Measurements from ENCODE around the gene CNOT2.
"Not testable (repeated sequence)": the region's sequence is repeated elsewhere in the genome, so short reads cannot be mapped to it uniquely, and the experiment has no call there.

CNOT2 gene

DNA sequence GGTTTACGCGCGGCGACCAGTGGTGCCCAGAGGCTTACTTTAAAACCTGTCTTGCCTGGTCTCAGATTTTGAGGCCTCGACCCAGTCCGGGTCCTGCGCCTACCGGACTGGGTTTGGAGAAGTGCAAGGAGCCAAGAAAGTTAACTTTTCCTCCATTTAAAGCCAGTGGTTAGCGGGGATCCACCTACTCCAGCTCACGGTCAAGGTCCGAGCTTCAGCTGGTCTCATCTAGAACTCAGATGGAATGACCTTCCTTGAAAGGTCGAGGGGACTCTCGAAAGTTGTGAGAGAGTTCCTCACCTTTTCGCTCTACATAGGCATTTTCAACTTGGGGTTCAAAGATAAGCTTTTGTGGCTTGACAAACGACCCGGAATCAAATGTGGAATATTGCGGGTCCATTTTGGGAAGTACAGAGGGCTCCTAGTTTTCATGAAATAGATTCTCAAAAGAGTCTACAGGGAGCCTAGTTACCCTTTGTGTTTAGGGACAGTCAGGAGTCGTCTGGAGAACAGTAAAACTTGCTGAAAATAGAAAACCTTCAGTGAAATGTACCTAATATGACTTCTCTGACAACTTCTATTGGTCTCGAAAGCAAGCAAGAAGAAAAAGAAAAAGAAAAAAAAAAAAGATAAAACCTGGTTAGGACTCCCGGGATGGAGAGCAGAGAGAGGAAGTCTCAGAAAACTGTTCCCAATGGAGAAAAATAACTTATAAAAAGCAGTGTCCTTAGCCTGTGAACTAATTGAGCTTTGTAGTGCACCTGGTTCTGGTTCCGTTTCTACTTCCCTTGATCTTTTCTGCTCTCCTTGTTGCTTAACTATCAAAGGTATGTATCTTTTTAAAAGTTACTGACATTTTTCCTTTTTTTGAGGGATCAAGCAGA is 124.3 kb downstream of the CNOT2 start:
- no peak for DNase-seq

DNA sequence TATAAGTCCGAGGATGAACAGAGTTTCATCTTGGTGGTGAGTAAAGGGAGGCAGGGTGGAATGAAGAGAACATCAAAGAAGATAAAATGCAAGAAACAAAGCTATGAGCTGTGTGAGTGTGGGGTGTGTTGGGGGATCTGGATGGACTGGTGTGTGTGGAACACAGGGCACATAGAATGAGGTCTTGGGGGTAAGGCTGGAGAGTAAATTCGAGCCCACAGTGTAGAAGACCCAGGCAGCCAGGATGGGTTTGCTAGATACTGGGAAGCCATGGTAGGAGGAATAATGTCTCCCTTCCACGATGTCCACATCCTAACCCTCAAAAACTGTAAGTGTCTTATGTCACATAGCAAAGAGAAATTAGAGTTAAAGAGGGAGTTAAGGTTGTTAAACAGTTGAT is 129.6 kb downstream of the CNOT2 start:
- DNase-seq, result no peak

DNA sequence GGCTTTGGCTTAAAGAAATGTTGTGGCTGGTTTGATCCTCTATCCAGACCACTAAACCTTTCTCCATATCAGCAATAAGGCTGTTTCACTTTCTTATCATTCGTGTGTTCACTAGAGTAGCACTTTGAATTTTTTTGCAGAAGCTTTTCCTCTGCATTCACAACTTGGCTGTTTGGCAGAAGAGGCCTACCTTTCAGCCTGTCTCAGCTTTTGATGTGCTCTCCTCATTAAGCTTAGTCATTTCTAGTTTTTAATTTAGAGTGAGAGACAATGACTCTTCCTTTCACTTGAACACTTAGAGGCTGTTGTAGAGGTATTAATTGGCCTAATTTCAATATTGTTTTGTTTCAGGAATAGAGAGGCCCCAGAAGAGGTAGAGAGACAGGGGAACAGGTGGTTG is 136.6 kb downstream of the CNOT2 start:
- DNase-seq, result peak; percentile 63

DNA sequence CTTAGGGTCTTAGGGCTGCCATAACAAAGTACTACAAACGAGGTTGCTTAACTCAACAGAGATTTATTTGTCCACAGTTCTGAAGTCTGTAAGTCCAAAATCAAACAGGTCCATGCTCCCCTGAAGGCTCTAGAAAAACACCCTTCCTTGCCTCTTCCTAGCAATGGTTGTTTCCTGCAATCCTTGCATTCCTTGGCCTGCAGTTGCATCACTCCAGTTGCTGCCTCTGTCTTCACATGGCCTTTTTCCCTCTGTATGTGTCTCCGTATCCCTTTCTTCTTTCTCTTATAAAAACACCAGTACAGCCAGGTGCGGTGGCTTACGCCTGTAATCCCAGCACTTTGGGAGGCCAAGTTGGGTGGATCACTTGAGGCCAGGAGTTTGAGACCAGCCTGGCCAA is 140.3 kb downstream of the CNOT2 start:
- DNase-seq, result no peak

DNA sequence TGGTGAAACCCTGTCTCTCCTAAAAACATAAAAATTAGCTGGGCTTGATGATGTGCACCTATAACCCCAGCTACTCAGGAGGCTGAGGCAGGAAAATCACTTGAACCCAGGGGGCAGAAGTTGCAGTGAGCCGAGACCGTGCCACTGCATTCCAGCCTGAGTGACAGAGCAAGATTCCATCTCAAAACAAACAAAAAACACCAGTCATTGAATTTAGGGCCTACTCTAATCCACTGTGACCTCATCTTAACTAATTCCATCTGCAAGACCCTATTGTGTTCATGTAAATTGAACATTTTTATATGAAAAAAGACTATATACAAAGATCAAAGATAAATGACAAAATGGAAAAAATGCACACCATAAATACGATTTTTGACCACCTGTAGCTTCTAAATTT is 140.7 kb downstream of the CNOT2 start:
- DNase-seq, result no peak

DNA sequence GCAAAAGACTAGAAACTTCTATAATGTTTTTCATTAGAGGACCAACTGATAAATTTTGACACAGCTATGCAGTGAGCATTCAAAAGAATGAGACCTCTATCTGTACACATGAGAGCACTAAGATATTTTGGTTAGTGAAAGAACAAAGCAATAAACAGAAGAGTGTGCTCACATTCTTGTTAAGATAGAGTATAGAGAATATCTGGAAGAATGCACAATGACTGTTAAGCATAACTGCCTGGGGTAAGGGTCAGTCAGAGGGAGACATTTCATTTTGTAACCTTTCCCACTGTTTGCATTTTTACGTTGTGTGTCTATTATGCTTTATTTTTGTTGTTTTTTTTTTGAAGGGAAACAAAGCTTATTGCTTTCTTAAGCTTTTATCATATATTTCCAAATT is 143.5 kb downstream of the CNOT2 start:
- no peak for DNase-seq

DNA sequence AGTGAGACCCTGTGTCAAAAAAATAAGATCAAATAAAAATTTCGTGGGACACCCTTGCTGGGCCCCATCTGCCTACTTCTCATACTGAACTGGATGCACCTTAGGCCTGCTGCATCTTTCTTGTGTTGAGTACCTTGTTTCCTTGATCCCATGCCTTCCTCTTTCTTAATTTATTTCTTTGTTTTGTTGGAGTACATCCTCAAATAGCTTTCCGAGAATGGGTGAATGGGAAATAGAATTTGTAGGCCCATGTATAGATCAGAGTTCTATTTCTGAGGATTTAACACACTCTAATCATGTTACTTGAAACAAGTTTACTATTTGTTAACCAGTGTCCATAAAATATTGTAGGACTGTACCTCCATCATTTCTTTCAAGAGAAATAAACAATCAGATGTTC is 146.4 kb downstream of the CNOT2 start:
- DNase-seq, result no peak

DNA sequence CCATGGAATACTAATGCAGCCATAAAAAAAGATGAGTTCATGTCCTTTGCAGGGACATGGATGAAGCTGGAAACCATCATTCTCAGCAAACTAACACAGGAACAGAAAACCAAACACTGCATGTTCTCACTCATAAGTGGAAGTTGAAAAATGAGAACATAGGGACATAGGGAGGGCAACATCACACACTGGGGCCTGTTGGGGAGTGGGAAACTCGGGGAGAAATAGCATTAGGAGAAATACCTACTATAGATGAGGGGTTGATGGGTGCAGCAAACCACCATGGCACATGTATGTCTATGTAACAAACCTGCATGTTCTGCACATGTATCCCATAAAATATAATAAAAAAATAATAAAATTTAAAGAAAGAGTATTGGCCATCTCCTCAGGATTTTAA is 149.4 kb downstream of the CNOT2 start:
- not testable (repeated sequence) for DNase-seq

DNA sequence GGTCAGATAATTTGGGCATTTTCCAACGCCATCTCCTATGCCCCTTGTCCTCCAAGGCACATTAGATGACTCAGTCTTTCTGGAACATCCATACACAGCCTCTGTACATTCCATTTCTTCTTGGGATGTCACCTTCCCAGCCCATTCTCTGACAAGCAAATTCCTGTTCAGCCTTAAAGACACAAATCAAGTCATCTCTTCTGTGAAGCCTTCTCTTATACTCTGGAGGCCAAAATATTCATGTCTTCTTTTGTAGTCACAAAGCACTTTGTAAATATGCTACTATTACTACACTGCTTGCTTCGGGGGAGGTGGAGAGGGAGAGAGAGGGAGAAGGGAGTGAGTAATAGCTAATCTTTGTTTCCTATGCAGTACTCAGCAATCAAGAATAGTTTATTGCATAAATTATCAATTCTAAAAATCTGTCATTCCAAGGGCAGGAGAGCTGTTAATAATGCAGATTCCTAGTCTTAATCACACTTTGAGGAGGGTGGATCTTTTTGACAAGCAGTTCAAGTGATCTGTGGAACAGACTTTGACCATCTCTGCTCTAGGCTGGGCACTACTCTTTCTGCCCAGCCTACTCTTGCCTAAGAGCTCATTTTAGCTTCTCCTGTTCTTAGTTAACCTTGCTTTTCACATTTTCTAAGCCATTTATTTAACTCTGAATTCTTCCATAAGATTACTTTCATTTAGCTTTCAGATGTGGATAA is 150.7 kb downstream of the CNOT2 start:
- no peak for DNase-seq

DNA sequence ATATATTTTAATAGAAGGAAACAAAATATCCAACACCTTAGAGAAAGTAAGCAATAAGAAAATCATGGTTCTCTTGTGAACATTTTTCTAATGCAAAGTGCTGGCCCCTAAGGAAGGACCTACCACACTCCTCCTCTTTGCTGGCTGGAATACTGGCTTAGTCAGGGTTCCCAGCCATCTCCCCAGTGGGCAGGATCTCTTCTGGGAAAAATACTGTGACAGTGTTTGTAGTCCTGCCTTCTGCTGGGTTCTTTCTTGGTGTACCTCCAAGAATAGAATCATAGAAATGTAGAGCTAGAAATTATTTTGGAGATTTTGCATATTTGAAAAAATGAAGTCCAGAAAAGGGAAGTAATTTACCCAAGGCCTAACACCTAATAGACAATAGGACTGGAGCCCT is 154.8 kb downstream of the CNOT2 start:
- no peak for DNase-seq

DNA sequence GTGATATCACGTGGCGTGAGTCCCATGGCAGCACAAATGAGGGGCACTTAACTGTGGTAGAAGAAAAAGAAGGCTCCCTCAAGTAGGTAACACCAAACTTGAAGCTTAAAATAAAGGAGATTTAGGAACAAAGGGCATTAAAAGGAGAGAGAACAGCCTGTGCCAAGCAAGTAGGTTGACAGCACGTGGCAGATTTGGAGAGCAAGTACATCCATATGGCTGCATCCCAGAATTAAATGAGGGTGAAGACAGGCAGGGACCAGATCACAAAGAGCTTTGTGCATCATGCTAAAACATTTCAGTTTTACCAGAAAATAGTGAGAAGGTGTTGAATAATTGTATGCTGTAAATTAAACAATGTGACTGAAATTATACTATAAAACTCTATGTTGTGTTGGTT is 155.6 kb downstream of the CNOT2 start:
- no peak for DNase-seq

DNA sequence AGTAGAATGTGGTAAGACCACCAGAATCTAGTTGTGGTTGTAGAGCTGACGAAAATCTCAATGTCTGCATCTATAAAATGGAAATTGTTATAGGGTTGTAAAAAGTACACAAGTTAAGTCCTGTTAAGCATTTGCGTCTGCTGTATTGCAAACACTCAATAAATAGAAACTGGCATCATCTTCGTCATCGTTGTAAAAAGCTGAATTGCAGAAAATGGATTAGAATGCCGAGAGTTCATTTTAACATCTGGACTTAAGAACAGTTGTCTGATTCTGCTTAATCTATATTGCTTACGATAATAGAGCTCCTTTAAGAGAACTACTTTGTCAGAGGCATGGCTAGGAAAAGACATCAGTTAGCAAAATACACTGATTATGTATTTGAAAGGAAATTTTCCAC is 156.1 kb downstream of the CNOT2 start:
- DNase-seq, result no peak

DNA sequence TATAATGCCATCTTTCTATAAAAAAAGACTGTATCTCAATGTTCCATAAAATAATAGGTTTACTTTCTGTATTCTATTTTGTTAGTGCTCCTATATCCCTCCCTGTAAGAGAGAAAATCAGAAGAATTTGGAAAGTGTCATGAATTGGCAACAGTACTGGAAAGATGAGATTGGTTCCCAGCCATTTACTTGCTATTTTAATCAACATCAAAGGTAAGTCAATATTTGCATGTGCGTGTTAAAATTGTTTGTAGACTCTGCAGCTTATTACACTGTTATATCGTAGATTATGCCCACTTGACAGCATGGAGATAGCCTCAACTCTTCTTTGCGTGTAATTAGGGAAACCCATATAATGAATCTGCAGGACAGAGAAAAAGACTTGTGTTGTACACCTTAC is 156.9 kb downstream of the CNOT2 start:
- DNase-seq, result no peak

DNA sequence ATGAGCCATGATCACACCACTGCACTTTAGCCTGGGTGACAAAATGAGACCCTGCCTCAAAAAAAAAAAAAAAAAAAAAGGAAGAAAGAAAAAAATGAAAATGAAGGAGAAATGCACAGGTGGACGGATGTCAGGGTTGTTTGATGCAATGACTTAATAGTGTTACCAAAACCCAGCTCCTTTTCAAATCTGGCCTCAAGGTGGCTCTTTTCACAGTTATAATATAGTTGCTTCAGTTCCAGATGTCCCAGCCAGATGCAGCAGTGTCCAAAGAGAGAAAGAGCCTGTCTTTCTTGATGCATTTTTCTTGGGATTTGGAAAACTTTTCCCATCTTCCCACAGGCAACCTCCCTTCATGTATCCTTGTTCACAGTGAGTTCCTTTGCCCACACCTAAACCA is 159.4 kb downstream of the CNOT2 start:
- DNase-seq, result no peak

DNA sequence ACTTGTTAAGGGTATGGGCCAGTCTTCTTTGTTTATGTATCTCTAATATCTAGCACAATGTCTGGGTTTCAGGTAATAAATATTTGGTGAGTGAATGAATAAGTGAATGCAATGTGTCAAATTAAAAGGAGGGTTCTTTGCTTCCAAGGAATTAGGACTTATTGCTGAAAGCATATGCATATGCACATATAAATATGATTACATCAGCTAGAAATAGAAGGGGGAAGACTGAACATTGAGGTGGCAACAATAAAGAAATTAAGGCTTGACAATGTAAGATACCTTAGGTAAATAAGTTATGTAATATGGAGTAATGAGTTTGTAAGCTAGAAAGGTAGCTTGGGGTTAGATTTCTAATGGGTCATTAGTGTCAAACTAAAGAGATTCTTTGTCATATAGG is 160.6 kb downstream of the CNOT2 start:
- no peak for DNase-seq

Data from activated CD4-positive, alpha-beta T cell treated with anti-CD3 and anti-CD28 coated beads, Interleukin-10, Interleukin-2, amounts not matched to agents 100 ng/mL and 50 ng/mL, durations not matched to agents 16 hours and 8 hours (primary cell).